HK-2 (cell line): ENCODE measurements around the gene NPAS3.

Source experiments
- DNase-seq: peaks from one replicate; pipeline ENCODE4 v3.0.0-alpha.2; 2018; ENCODE audit not compliant: unreplicated experiment

NPAS3 gene

GRCh38 chr14:33471776-33472175 is 533.1 kb downstream of the NPAS3 start:
- no peak for DNase-seq

GRCh38 chr14:33475623-33476022 is 536.9 kb downstream of the NPAS3 start:
- DNase-seq = peak; percentile 38

GRCh38 chr14:33477797-33478196 is 539.1 kb downstream of the NPAS3 start:
- no peak for DNase-seq

GRCh38 chr14:33480071-33480886 is 541.6 kb downstream of the NPAS3 start:
- no peak for DNase-seq

GRCh38 chr14:33480887-33481184 is 542.2 kb downstream of the NPAS3 start:
- no peak for DNase-seq

- DNase-seq = no peak
Observed at GRCh38 chr14:33483110-33483509, 544.4 kb downstream of the NPAS3 start.

- DNase-seq = no peak
Observed at GRCh38 chr14:33483541-33483940, 544.9 kb downstream of the NPAS3 start.

- DNase-seq = no peak
Observed at GRCh38 chr14:33484264-33484663, 545.6 kb downstream of the NPAS3 start.

GRCh38 chr14:33486332-33486890 is 547.7 kb downstream of the NPAS3 start:
- DNase-seq = no peak

GRCh38 chr14:33488582-33488981 is 549.9 kb downstream of the NPAS3 start:
- no peak for DNase-seq

GRCh38 chr14:33490555-33490954 is 551.9 kb downstream of the NPAS3 start:
- DNase-seq = no peak

- DNase-seq = no peak
Observed at GRCh38 chr14:33491112-33491511, 552.4 kb downstream of the NPAS3 start.

- no peak for DNase-seq
Observed at GRCh38 chr14:33492491-33492890, 553.8 kb downstream of the NPAS3 start.

GRCh38 chr14:33493266-33493665 is 554.6 kb downstream of the NPAS3 start:
- no peak for DNase-seq

GRCh38 chr14:33493990-33494389 is 555.3 kb downstream of the NPAS3 start:
- DNase-seq = no peak

- no peak for DNase-seq
Observed at GRCh38 chr14:33499687-33500086, 561.0 kb downstream of the NPAS3 start.

- no peak for DNase-seq
Observed at GRCh38 chr14:33504246-33505099, 565.8 kb downstream of the NPAS3 start.

- no peak for DNase-seq
Observed at GRCh38 chr14:33505266-33505962, 566.7 kb downstream of the NPAS3 start.

GRCh38 chr14:33505963-33506329 is 567.3 kb downstream of the NPAS3 start:
- DNase-seq = no peak

GRCh38 chr14:33508126-33509062 is 569.7 kb downstream of the NPAS3 start:
- DNase-seq = no peak

GRCh38 chr14:33509454-33509853 is 570.8 kb downstream of the NPAS3 start:
- DNase-seq = no peak
